K562 (cell line): Measurements from ENCODE around the gene IGF2R. TPM values are rescaled to one million over a fixed set of nuclear protein-coding genes. Genes with fewer than 3 reads are reported as not detected.

Experiments used
- ATF2 ChIP-seq: sonication (generic); formaldehyde crosslinking; IDR thresholded peaks from 2 replicates; pipeline ENCODE4 v1.8.1; 2022; ENCODE audit warnings: missing genetic modification reagents
- ERF ChIP-seq: fragments of 450-650 bp; formaldehyde crosslinking; IDR thresholded peaks from 2 replicates; pipeline ENCODE4 v1.4.0; 2020; ENCODE audit warnings: mild to moderate bottlenecking, mixed read lengths
- ETS1 ChIP-seq: conservative IDR thresholded peaks from 2 replicates; pipeline ENCODE4 v1.6.1; 2011; ENCODE audit warnings: low read depth, mild to moderate bottlenecking, low read length; ENCODE audit not compliant: control insufficient read depth
- KDM1A ChIP-seq, 2 experiments: fragments of 450-650 bp; IDR thresholded peaks; 2 replicates each; pipeline ENCODE4 v1.6.1; 2016; ENCODE audit warnings: mild to moderate bottlenecking in 2 of 2
- PHB ChIP-seq: fragments of 250-450 bp; sonication (Bioruptor Pico); IDR thresholded peaks from 2 replicates; pipeline ENCODE4 v1.5.0; 2021
- POLR2A ChIP-seq: fragments of 450-650 bp; conservative IDR thresholded peaks from 2 replicates; pipeline ENCODE4 v1.6.1; 2016
- SMARCB1 ChIP-seq: IDR thresholded peaks from 2 replicates; pipeline ENCODE4 v1.6.1; 2011; ENCODE audit warnings: improper control_type of control experiment, low read depth; ENCODE audit not compliant: insufficient read length
- SMC3 ChIP-seq: conservative IDR thresholded peaks from 2 replicates; pipeline ENCODE4 v1.6.1; 2011; ENCODE audit warnings: low read depth, low read length, improper control_type of control experiment; ENCODE audit not compliant: insufficient read depth
- TAF15 ChIP-seq: fragments of 200-400 bp; formaldehyde crosslinking; IDR thresholded peaks from 2 replicates; pipeline ENCODE4 v1.6.1; 2017; ENCODE audit warnings: mild to moderate bottlenecking, low read depth, low read length, moderate library complexity
- TGIF2 ChIP-seq: sonication (generic); formaldehyde crosslinking; IDR thresholded peaks from 2 replicates; pipeline ENCODE4 v1.8.1; 2022; ENCODE audit warnings: mild to moderate bottlenecking, missing genetic modification reagents, moderate library complexity
- ZBTB1 ChIP-seq: sonication (generic); formaldehyde crosslinking; IDR thresholded peaks from 2 replicates; pipeline ENCODE4 v1.8.1; 2023; ENCODE audit warnings: missing genetic modification reagents, low read depth, mild to moderate bottlenecking, borderline replicate concordance
- ZBTB17 ChIP-seq: fragments of 450-650 bp; formaldehyde crosslinking; IDR thresholded peaks from 2 replicates; pipeline ENCODE4 v1.4.0; 2020; ENCODE audit warnings: mild to moderate bottlenecking
- ZNF217 ChIP-seq: sonication (generic); formaldehyde crosslinking; IDR thresholded peaks from 2 replicates; pipeline ENCODE4 v1.8.0; 2022; ENCODE audit warnings: mild to moderate bottlenecking, missing genetic modification reagents
- ZNF584 ChIP-seq: fragments of 200-800 bp; sonication (Bioruptor generic); IDR thresholded peaks from 2 replicates; pipeline ENCODE4 v1.6.1; 2016; ENCODE audit warnings: low read depth, mild to moderate bottlenecking, missing genetic modification characterization, missing compliant biosample characterization
- ZZZ3 ChIP-seq: fragments of 450-650 bp; IDR thresholded peaks from 2 replicates; pipeline ENCODE4 v1.6.1; 2016; ENCODE audit warnings: antibody characterized with exemption, mild to moderate bottlenecking, moderate library complexity
- polyA plus RNA-seq, 8 experiments: library from polyadenylated mRNA; depleted of rRNA in 4 of 8; stranded (reverse) in 5 of 8; unstranded in 3 of 8; fragments of >200 nt; fragmentation: Nextera tagmentation in 2 of 8; fragmentation: Illumina TruSeq in 1 of 8; extraction: Ambion mirVana in 2 of 8; extraction: Trizol in 1 of 8; gene quantifications; 2 replicates each; pipeline versions ENCODE4 v1.2.1 to v1.2.3, GENCODE V29; 2011 to 2014; ENCODE audit warnings: inconsistent platforms in 1 of 8, missing spikeins in 1 of 8
- total RNA-seq, 7 experiments: library from RNA; depleted of rRNA in 6 of 7; stranded (reverse); fragments of >200 nt in 6 of 7; fragmentation: Illumina TruSeq in 2 of 7; extraction: Trizol in 2 of 7; gene quantifications; 2 replicates each; pipeline versions ENCODE4 v1.2.1 to v1.2.3, GENCODE V29; 2011 to 2021; ENCODE audit warnings: low replicate concordance in 1 of 7
- TF ChIP-seq, protein P1 (sequence below): fragments of 450-650 bp; IDR thresholded peaks from 2 replicates; pipeline ENCODE4 v1.6.1; 2016; ENCODE audit warnings: low read depth

IGF2R gene
- total and polyA plus RNA-seq, 9 of the 15 experiments (the other 6 are each of a cell fraction or from before 2014, with no cell fraction given), result 3.5 to 92.3 (median 34.5) TPM

DNA sequence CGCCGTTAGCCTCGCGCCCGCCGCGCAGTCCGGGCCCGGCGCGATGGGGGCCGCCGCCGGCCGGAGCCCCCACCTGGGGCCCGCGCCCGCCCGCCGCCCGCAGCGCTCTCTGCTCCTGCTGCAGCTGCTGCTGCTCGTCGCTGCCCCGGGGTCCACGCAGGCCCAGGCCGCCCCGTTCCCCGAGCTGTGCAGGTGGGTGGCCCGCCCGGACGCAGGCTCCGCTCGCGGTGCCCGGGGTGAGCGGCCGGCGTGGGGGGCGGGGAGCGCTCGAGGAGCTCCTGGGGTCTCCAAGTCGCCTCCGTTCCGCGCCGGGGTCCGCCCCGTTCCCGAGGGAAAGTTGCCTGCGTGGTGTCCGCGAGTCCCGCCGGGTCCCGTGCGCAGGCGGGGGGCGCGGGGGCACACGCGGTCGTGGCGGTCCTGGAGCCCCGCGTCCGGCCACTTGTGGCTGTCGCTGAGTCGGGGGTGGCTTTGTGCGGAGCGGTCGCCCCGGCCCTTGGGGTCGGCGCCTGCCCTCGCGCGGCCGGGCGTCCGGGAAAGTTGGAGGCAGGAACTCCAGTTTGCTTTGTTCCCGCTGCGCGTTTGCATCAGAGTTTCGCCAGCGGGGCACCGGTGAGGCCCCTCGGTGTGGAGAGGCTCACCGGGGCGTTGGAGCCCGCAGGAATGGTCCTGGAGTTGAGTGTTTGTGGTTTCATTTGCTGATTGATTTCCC lies 476 bp downstream of the IGF2R start (continued):
- TF ChIP-seq, protein P1, sequence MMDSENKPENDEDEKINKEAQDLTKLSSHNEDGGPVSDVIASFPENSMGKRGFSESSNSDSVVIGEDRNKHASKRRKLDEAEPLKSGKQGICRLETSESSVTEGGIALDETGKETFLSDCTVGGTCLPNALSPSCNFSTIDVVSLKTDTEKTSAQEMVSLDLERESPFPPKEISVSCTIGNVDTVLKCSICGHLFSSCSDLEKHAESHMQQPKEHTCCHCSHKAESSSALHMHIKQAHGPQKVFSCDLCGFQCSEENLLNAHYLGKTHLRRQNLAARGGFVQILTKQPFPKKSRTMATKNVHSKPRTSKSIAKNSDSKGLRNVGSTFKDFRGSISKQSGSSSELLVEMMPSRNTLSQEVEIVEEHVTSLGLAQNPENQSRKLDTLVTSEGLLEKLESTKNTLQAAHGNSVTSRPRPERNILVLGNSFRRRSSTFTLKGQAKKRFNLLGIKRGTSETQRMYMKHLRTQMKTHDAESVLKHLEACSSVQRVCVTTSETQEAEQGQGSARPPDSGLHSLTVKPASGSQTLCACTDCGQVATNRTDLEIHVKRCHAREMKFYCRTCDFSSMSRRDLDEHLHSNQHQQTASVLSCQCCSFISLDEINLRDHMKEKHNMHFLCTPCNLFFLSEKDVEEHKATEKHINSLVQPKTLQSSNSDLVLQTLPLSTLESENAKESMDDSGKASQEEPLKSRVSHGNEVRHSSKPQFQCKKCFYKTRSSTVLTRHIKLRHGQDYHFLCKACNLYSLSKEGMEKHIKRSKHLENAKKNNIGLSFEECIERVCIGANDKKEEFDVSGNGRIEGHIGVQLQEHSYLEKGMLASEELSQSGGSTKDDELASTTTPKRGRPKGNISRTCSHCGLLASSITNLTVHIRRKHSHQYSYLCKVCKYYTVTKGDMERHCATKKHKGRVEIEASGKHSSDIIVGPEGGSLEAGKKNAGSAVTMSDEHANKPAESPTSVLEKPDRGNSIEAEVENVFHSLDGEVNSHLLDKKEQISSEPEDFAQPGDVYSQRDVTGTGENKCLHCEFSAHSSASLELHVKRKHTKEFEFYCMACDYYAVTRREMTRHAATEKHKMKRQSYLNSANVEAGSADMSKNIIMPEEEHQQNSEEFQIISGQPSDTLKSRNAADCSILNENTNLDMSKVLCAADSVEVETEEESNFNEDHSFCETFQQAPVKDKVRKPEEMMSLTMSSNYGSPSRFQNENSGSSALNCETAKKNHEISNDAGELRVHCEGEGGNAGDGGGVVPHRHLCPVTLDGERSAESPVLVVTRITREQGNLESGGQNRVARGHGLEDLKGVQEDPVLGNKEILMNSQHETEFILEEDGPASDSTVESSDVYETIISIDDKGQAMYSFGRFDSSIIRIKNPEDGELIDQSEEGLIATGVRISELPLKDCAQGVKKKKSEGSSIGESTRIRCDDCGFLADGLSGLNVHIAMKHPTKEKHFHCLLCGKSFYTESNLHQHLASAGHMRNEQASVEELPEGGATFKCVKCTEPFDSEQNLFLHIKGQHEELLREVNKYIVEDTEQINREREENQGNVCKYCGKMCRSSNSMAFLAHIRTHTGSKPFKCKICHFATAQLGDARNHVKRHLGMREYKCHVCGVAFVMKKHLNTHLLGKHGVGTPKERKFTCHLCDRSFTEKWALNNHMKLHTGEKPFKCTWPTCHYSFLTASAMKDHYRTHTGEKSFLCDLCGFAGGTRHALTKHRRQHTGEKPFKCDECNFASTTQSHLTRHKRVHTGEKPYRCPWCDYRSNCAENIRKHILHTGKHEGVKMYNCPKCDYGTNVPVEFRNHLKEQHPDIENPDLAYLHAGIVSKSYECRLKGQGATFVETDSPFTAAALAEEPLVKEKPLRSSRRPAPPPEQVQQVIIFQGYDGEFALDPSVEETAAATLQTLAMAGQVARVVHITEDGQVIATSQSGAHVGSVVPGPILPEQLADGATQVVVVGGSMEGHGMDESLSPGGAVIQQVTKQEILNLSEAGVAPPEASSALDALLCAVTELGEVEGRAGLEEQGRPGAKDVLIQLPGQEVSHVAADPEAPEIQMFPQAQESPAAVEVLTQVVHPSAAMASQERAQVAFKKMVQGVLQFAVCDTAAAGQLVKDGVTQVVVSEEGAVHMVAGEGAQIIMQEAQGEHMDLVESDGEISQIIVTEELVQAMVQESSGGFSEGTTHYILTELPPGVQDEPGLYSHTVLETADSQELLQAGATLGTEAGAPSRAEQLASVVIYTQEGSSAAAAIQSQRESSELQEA, result no peak
- TF ChIP-seq SMC3 (0 out of 2 replicates have a peak, but pooled peaks have one; percentile 7), TAF15 (no peak), KDM1A (IDR thresholded peaks at IDR 0.05) (no peak), SMARCB1 (no peak), POLR2A (no peak), TGIF2 (CRISPR knock-in tag) (peak; percentile 89; the same call in 1 of the 2 replicates), ZZZ3 (no peak), ZNF584 (CRISPR knock-in tag) (no peak), ZBTB17 (CRISPR knock-in tag) (peak; percentile 49; the same call in 1 of the 2 replicates), ZBTB1 (CRISPR knock-in tag) (0 out of 2 replicates have a peak, but pooled peaks have one; percentile 42), ETS1 (no peak), PHB (CRISPR knock-in tag) (no peak), ERF (CRISPR knock-in tag) (no peak), ATF2 (CRISPR knock-in tag) (no peak), ZNF217 (CRISPR knock-in tag) (no peak)
